Caco-2 (cell line): ENCODE results near the gene NPIPB4. TPM values are rescaled to one million over a fixed set of nuclear protein-coding genes. Genes with fewer than 3 reads are reported as not detected.
"Not testable (repeated sequence)": the region's sequence is repeated elsewhere in the genome, so short reads cannot be mapped to it uniquely, and the experiment has no call there.

Source experiments
- BruUV-seq: library from RNA; stranded (reverse); fragments of 400-500 nt; replicated peaks from 2 replicates; lab custom pipeline; 2021; lab: Mats Ljungman, UMichigan
- CTCF ChIA-PET: fragments of 300-600 bp; sonication (Branson Sonifier 250); formaldehyde crosslinking; loops from one replicate; lab custom pipeline; 2022; ENCODE audit warnings: antibody characterized with exemption; lab: Charles Lee
- POLR2A ChIA-PET: fragments of 300-600 bp; sonication (Branson Sonifier 250); formaldehyde crosslinking; loops from one replicate; lab custom pipeline; 2022; ENCODE audit warnings: antibody characterized with exemption; lab: Charles Lee
- DNase-seq, 2 experiments: peaks; one replicate each; pipeline versions ENCODE4 v3.0.0 to v3.0.0-alpha.2; 2020 to 2022
- H3K27me3 ChIP-seq: replicated peaks from 2 replicates; pipeline ENCODE4 v1.6.0; 2011; ENCODE audit warnings: low read length; ENCODE audit not compliant: control insufficient read depth, insufficient read depth
- H3K36me3 ChIP-seq: 2 replicates; pipeline ENCODE4 v1.5.1; 2011; ENCODE audit warnings: low read length; ENCODE audit not compliant: control insufficient read depth, insufficient read depth
- H3K4me1 ChIP-seq: fragments of 250-450 bp; sonication (Bioruptor Pico); 2 replicates; pipeline ENCODE4 v1.5.1; 2020; ENCODE audit warnings: mild to moderate bottlenecking
- H3K4me3 ChIP-seq: 2 replicates; pipeline ENCODE4 v1.5.1; 2011; ENCODE audit warnings: low read depth, mild to moderate bottlenecking, control low read depth, low read length
- H3K9me3 ChIP-seq: fragments of 250-450 bp; sonication (Bioruptor Pico); 2 replicates; pipeline ENCODE4 v1.5.1; 2020; ENCODE audit warnings: mild to moderate bottlenecking, moderate library complexity
- H3K27ac Mint-ChIP-seq: one replicate; pipeline ENCODE4 v1.8.0; 2022; ENCODE audit warnings: mixed read lengths; ENCODE audit not compliant: unreplicated experiment
- H3K27me3 Mint-ChIP-seq: one replicate; pipeline ENCODE4 v1.8.0; 2022; ENCODE audit warnings: mixed read lengths; ENCODE audit not compliant: insufficient read depth, unreplicated experiment
- H3K36me3 Mint-ChIP-seq: one replicate; pipeline ENCODE4 v1.8.0; 2022; ENCODE audit warnings: mild to moderate bottlenecking, mixed read lengths; ENCODE audit not compliant: insufficient read depth, unreplicated experiment
- H3K4me1 Mint-ChIP-seq: one replicate; pipeline ENCODE4 v1.8.0; 2022; ENCODE audit warnings: low read depth, mixed read lengths; ENCODE audit not compliant: unreplicated experiment
- H3K4me3 Mint-ChIP-seq: one replicate; pipeline ENCODE4 v1.8.0; 2022; ENCODE audit warnings: mild to moderate bottlenecking, moderate library complexity, mixed read lengths; ENCODE audit not compliant: unreplicated experiment
- H3K9me3 Mint-ChIP-seq: one replicate; pipeline ENCODE4 v1.8.0; 2022; ENCODE audit warnings: mixed read lengths; ENCODE audit not compliant: unreplicated experiment
- intact Hi-C: fragments of 100-400 bp; cut with micrococcal nuclease; formaldehyde crosslinking; loops from one replicate; pipeline ENCODE4 v1.10.0; 2022; ENCODE audit not compliant: unreplicated experiment
- total RNA-seq: library from RNA; stranded (reverse); gene quantifications from 2 replicates; pipeline ENCODE4 v1.2.3, GENCODE V29; 2022
- TF ChIP-seq, protein P1 (sequence below), 2 experiments: fragments of 200-600 bp in 1 of 2; IDR thresholded peaks; 1 replicate in 1 of 2; 2 replicates in 1 of 2; pipeline versions ENCODE4 v1.5.1 to v1.8.0; 2011 to 2022; ENCODE audit warnings: antibody characterized with exemption in 1 of 2, control low read depth in 1 of 2, inconsistent platforms in 1 of 2, low read depth in 1 of 2, low read length in 1 of 2, mild to moderate bottlenecking in 1 of 2, moderate library complexity in 1 of 2; ENCODE audit not compliant: insufficient read depth in 1 of 2, severe bottlenecking in 1 of 2, unreplicated experiment in 1 of 2

Gene NPIPB4
- total RNA-seq, 1 experiment from 2014 or later: 136 TPM

DNA sequence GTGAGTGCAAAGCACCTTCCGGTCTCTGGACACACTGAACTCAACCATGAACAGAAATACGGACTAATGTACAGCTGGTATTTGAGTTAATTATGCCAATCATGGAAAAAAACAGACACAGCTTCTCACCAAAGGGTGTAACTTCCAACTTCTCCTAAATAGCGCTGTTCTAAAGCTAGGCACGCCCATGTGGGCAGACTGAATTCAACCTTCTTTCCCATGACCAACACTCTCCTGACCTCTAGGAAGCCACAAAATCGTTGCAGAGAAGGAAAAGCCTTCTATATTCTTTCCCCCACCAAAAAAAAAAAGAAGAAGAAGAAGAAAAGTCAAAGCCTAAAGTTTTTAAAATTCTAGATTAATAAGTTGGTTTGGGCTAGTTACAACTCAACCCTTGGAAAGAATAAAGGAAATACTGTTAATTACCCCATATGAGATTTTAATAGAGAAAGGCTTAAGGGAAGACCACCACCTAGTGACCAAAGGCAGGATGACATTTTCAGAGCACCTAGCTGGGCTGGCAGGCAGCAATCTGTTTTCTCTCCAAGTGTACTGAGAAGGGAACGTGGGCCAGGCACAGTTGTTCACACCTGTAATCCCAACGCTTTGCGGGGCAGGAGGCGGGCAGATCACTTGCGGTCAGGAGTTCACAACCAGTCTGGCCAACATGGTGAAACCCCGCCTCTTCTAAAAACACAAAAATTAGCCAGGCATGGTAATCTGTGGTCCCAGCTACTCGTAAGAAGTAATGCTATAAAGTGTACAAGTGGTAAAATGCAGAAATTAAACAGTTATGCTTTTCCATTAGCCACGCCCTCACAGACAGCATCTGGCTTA is 55.8 kb downstream of the NPIPB4 start:
- H3K9me3 ChIP-seq, intact Hi-C loops, H3K27ac Mint-ChIP-seq: not testable (repeated sequence)

GRCh38 chr16:21798601-21799000 is 59.0 kb downstream of the NPIPB4 start:
- H3K27me3 ChIP-seq, H3K4me1 ChIP-seq, POLR2A ChIA-PET, H3K4me3 Mint-ChIP-seq, H3K27me3 Mint-ChIP-seq, H3K4me3 ChIP-seq, H3K4me1 Mint-ChIP-seq, BruUV-seq, intact Hi-C loops, CTCF ChIA-PET, H3K9me3 Mint-ChIP-seq, H3K27ac Mint-ChIP-seq, DNase-seq, H3K9me3 ChIP-seq, H3K36me3 Mint-ChIP-seq, H3K36me3 ChIP-seq: not testable (repeated sequence)

More for the DNA sequence above, 55.8 kb downstream of the NPIPB4 start:
- not testable (repeated sequence) for H3K9me3 Mint-ChIP-seq, H3K36me3 Mint-ChIP-seq, BruUV-seq, H3K4me1 ChIP-seq, H3K4me3 Mint-ChIP-seq, H3K27me3 ChIP-seq, H3K27me3 Mint-ChIP-seq, H3K4me3 ChIP-seq, H3K36me3 ChIP-seq, H3K4me1 Mint-ChIP-seq
- ChIA-PET POLR2A (interaction anchor here (0.6 kb wide), 1 partner anchor 111 kb away, joined by 3 read pairs; no protein-coding TSS in a partner anchor), CTCF (interaction anchor here (0.5 to 0.6 kb wide), 2 partner anchors 145 to 331 kb away, joined by 4 to 5 read pairs; no protein-coding TSS in a partner anchor)
- DNase-seq: peak; percentile 39 to 48
- TF ChIP-seq, protein P1, sequence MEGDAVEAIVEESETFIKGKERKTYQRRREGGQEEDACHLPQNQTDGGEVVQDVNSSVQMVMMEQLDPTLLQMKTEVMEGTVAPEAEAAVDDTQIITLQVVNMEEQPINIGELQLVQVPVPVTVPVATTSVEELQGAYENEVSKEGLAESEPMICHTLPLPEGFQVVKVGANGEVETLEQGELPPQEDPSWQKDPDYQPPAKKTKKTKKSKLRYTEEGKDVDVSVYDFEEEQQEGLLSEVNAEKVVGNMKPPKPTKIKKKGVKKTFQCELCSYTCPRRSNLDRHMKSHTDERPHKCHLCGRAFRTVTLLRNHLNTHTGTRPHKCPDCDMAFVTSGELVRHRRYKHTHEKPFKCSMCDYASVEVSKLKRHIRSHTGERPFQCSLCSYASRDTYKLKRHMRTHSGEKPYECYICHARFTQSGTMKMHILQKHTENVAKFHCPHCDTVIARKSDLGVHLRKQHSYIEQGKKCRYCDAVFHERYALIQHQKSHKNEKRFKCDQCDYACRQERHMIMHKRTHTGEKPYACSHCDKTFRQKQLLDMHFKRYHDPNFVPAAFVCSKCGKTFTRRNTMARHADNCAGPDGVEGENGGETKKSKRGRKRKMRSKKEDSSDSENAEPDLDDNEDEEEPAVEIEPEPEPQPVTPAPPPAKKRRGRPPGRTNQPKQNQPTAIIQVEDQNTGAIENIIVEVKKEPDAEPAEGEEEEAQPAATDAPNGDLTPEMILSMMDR (IDR thresholded peaks at IDR 0.05; ENCODE audit: insufficient read depth in 1 of 2, low read depth in 1 of 2, low read length in 1 of 2, severe bottlenecking in 1 of 2, unreplicated experiment in 1 of 2): peak; percentile 26 to 46

DNA sequence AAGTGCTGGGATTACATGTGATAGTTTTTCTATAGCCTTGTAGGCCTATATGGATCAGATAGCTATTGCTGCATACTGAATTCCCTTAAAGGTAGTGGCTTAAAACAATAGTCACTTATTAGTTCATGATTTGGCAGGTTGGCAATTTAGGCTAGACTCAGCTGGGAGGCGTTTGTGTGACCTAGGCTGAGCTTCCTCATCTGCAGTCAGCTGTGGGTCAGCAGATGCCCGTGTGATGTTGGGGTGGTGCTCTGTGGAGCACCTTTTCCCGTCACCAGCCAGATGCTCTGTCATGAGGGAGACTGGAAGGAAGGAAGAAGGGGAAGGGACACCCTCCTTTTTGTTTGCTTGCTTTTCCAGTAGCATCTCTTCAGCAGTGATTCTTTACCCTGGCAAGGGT is 64.2 kb downstream of the NPIPB4 start:
- H3K36me3 ChIP-seq, CTCF ChIA-PET, H3K4me3 Mint-ChIP-seq, BruUV-seq, H3K27ac Mint-ChIP-seq, H3K4me1 ChIP-seq, H3K4me1 Mint-ChIP-seq, POLR2A ChIA-PET, H3K27me3 Mint-ChIP-seq, intact Hi-C loops, H3K27me3 ChIP-seq, H3K36me3 Mint-ChIP-seq, DNase-seq, H3K9me3 ChIP-seq, H3K4me3 ChIP-seq, H3K9me3 Mint-ChIP-seq: not testable (repeated sequence)

GRCh38 chr16:21790506-21790905 is 67.0 kb downstream of the NPIPB4 start:
- H3K9me3 ChIP-seq, H3K27me3 ChIP-seq, H3K4me1 Mint-ChIP-seq, BruUV-seq, H3K4me1 ChIP-seq, CTCF ChIA-PET, H3K36me3 ChIP-seq, H3K9me3 Mint-ChIP-seq, H3K4me3 Mint-ChIP-seq, POLR2A ChIA-PET, H3K27ac Mint-ChIP-seq, H3K4me3 ChIP-seq, DNase-seq, intact Hi-C loops, H3K27me3 Mint-ChIP-seq, H3K36me3 Mint-ChIP-seq: not testable (repeated sequence)

Other genes with a start within 250 kb of the NPIPB4 start
- not detected in 2 replicates for gene IGSF6, start 205.1 kb downstream of the NPIPB4 start, total RNA-seq
- not detected in 2 replicates for gene OTOA, start 193.8 kb downstream of the NPIPB4 start, total RNA-seq
- gene UQCRC2, start 95.6 kb upstream of the NPIPB4 start, total RNA-seq: 225 and 260 TPM in 2 replicates
- gene PDZD9, start 143.4 kb upstream of the NPIPB4 start, total RNA-seq: not detected in 2 replicates
- 10.2 and 10.9 TPM in 2 replicates for gene MOSMO, start 150.4 kb upstream of the NPIPB4 start, total RNA-seq
- not detected in 2 replicates for gene VWA3A, start 234.8 kb upstream of the NPIPB4 start, total RNA-seq